IMR-90 (cell line): ENCODE results near the gene C10orf71. TPM values are rescaled to one million over a fixed set of nuclear protein-coding genes. Genes with fewer than 3 reads are reported as not detected.

ENCODE experiments used
- ATAC-seq: fragments of 200-7000 bp; cut with Tn5 transposase; 2 replicates; pipeline ENCODE4 v1.9.1; 2020; ENCODE audit warnings: low read depth, mild to moderate bottlenecking, moderate library complexity
- BruUV-seq: library from RNA; stranded (reverse); fragments of 400-500 nt; replicated peaks from 2 replicates; lab custom pipeline; 2021; lab: Mats Ljungman, UMichigan
- CTCF ChIA-PET: fragments of 300-600 bp; formaldehyde crosslinking; extraction: SDS; loops from one replicate; lab custom pipeline; 2021; ENCODE audit warnings: antibody characterized with exemption; lab: Yijun Ruan, JAX
- POLR2A ChIA-PET: fragments of 300-600 bp; sonication (Branson Sonifier 250); formaldehyde crosslinking; loops from one replicate; lab custom pipeline; 2022; ENCODE audit warnings: antibody characterized with exemption; ENCODE audit not compliant: unreplicated experiment; lab: Charles Lee
- DNase-seq: peaks from one replicate; pipeline ENCODE4 v3.0.0; 2013
- H2AFZ ChIP-seq: replicated peaks from 2 replicates; pipeline ENCODE3; 2013; ENCODE audit warnings: low read length, mild to moderate bottlenecking; ENCODE audit not compliant: poor library complexity
- H2AK5ac ChIP-seq: 2 replicates; pipeline ENCODE4 v1.6.1; 2013; ENCODE audit warnings: low read depth, low read length, inconsistent platforms
- H2AK9ac ChIP-seq: replicated peaks from 2 replicates; pipeline ENCODE3; 2013; ENCODE audit warnings: mild to moderate bottlenecking, low read depth, low read length, moderate library complexity; ENCODE audit not compliant: poor library complexity
- H2BK120ac ChIP-seq: 2 replicates; pipeline ENCODE4 v1.6.1; 2013; ENCODE audit warnings: low read depth, low read length, inconsistent platforms
- H2BK15ac ChIP-seq: 3 replicates; pipeline ENCODE4 v1.6.1; 2013; ENCODE audit warnings: low read depth, low read length, inconsistent platforms
- H2BK20ac ChIP-seq: 2 replicates; pipeline ENCODE4 v1.6.1; 2013; ENCODE audit warnings: low read depth, mild to moderate bottlenecking, inconsistent platforms, low read length, moderate library complexity
- H2BK5ac ChIP-seq: 2 replicates; pipeline ENCODE4 v1.6.1; 2013; ENCODE audit warnings: mild to moderate bottlenecking, low read depth, low read length, inconsistent platforms; ENCODE audit not compliant: poor library complexity, severe bottlenecking
- H3K14ac ChIP-seq: replicated peaks from 2 replicates; pipeline ENCODE4 v1.6.1; 2013; ENCODE audit warnings: low read depth, low read length, inconsistent platforms
- H3K18ac ChIP-seq: 2 replicates; pipeline ENCODE4 v1.6.1; 2013; ENCODE audit warnings: low read depth, low read length, control low read depth
- H3K23ac ChIP-seq: 2 replicates; pipeline ENCODE4 v1.6.1; 2013; ENCODE audit warnings: low read depth, low read length, inconsistent platforms
- H3K27ac ChIP-seq: 2 replicates; pipeline ENCODE4 v1.5.1; 2013; ENCODE audit warnings: mild to moderate bottlenecking, control low read depth, low read length; ENCODE audit not compliant: insufficient read depth
- H3K27me3 ChIP-seq: 2 replicates; pipeline ENCODE4 v1.6.1; 2013; ENCODE audit warnings: low read length; ENCODE audit not compliant: control insufficient read depth, insufficient read depth
- H3K36me3 ChIP-seq: 2 replicates; pipeline ENCODE4 v1.6.1; 2013; ENCODE audit warnings: low read length, mixed read lengths; ENCODE audit not compliant: control insufficient read depth, insufficient read depth
- H3K4ac ChIP-seq: 2 replicates; pipeline ENCODE4 v1.6.1; 2013; ENCODE audit warnings: low read depth, low read length, inconsistent platforms
- H3K4me1 ChIP-seq: 2 replicates; pipeline ENCODE4 v1.6.1; 2013; ENCODE audit warnings: low read length, mixed read lengths; ENCODE audit not compliant: control insufficient read depth, insufficient read depth
- H3K4me2 ChIP-seq: 2 replicates; pipeline ENCODE4 v1.6.1; 2013; ENCODE audit warnings: low read depth, mild to moderate bottlenecking, control low read depth, low read length, moderate library complexity
- H3K4me3 ChIP-seq: 2 replicates; pipeline ENCODE4 v1.5.1; 2013; ENCODE audit warnings: low read depth, mild to moderate bottlenecking, control low read depth, low read length, moderate library complexity; ENCODE audit not compliant: insufficient read depth
- H3K56ac ChIP-seq: 2 replicates; pipeline ENCODE4 v1.6.1; 2013; ENCODE audit warnings: low read length, inconsistent platforms; ENCODE audit not compliant: insufficient read depth; ENCODE audit errors: extremely low read depth
- H3K79me1 ChIP-seq, 2 experiments: 2 replicates each; pipeline ENCODE4 v1.6.1; 2013; ENCODE audit warnings: low read length in 2 of 2, inconsistent platforms in 1 of 2, low read depth in 1 of 2
- H3K9ac ChIP-seq: 2 replicates; pipeline ENCODE4 v1.6.1; 2013; ENCODE audit warnings: low read depth, low read length, control low read depth
- H3K9me1 ChIP-seq: 2 replicates; pipeline ENCODE4 v1.6.1; 2013; ENCODE audit warnings: low read length, inconsistent platforms; ENCODE audit not compliant: insufficient read depth
- H3K9me3 ChIP-seq: 2 replicates; pipeline ENCODE4 v1.6.1; 2013; ENCODE audit warnings: low read length; ENCODE audit not compliant: control insufficient read depth, insufficient read depth
- H4K20me1 ChIP-seq: 2 replicates; pipeline ENCODE4 v1.6.1; 2013; ENCODE audit warnings: low read length, inconsistent platforms; ENCODE audit not compliant: insufficient read depth
- H4K5ac ChIP-seq: 2 replicates; pipeline ENCODE4 v1.6.1; 2013; ENCODE audit warnings: mild to moderate bottlenecking, low read depth, low read length, control low read depth
- H4K8ac ChIP-seq, 2 experiments: 2 replicates each; pipeline ENCODE4 v1.6.1; 2013; ENCODE audit warnings: low read depth in 2 of 2, low read length in 2 of 2, control low read depth in 1 of 2, inconsistent platforms in 1 of 2
- H4K91ac ChIP-seq: 2 replicates; pipeline ENCODE4 v1.6.1; 2013; ENCODE audit warnings: low read depth, low read length, inconsistent platforms; ENCODE audit not compliant: insufficient read depth
- BHLHE40 ChIP-seq: fragments of 150-350 bp; IDR thresholded peaks from 2 replicates; pipeline ENCODE4 v1.6.1; 2016; ENCODE audit warnings: mild to moderate bottlenecking, low read depth, low read length
- CEBPB ChIP-seq: IDR thresholded peaks from 2 replicates; pipeline ENCODE4 v1.6.1; 2012; ENCODE audit warnings: low read depth, low read length, improper control_type of control experiment
- CHD1 ChIP-seq: IDR thresholded peaks from 2 replicates; pipeline ENCODE4 v1.6.1; 2012; ENCODE audit warnings: low read depth, low read length, improper control_type of control experiment
- CTCF ChIP-seq: conservative IDR thresholded peaks from 2 replicates; pipeline ENCODE4 v1.5.1; 2012; ENCODE audit warnings: mild to moderate bottlenecking, low read depth, low read length, improper control_type of control experiment
- FOS ChIP-seq: fragments of 150-350 bp; IDR thresholded peaks from 2 replicates; pipeline ENCODE4 v1.6.1; 2016; ENCODE audit warnings: low read depth, low read length
- MAFK ChIP-seq: IDR thresholded peaks from 2 replicates; pipeline ENCODE4 v1.6.1; 2012; ENCODE audit warnings: low read depth, low read length, improper control_type of control experiment
- MAZ ChIP-seq: IDR thresholded peaks from 2 replicates; pipeline ENCODE4 v1.6.1; 2012; ENCODE audit warnings: low read depth, mild to moderate bottlenecking, low read length, improper control_type of control experiment, moderate library complexity, borderline replicate concordance
- MXI1 ChIP-seq: IDR thresholded peaks from 2 replicates; pipeline ENCODE4 v1.6.1; 2012; ENCODE audit warnings: low read depth, mild to moderate bottlenecking, low read length, moderate library complexity, borderline replicate concordance
- NFE2L2 ChIP-seq: fragments of 150-350 bp; IDR thresholded peaks from 2 replicates; pipeline ENCODE4 v1.6.1; 2016; ENCODE audit warnings: low read depth, mild to moderate bottlenecking, low read length
- POLR2A ChIP-seq: IDR thresholded peaks from 2 replicates; pipeline ENCODE4 v1.6.1; 2012; ENCODE audit warnings: mild to moderate bottlenecking, low read depth, low read length
- RAD21 ChIP-seq: IDR thresholded peaks from 2 replicates; pipeline ENCODE4 v1.6.1; 2012; ENCODE audit warnings: low read length, improper control_type of control experiment
- RCOR1 ChIP-seq: IDR thresholded peaks from 2 replicates; pipeline ENCODE4 v1.6.1; 2012; ENCODE audit warnings: mild to moderate bottlenecking, low read length, improper control_type of control experiment; ENCODE audit not compliant: insufficient replicate concordance
- RFX5 ChIP-seq: IDR thresholded peaks from 2 replicates; pipeline ENCODE4 v1.8.0; 2012; ENCODE audit warnings: low read depth, mild to moderate bottlenecking, low read length, moderate library complexity
- SMC3 ChIP-seq: fragments of 150-350 bp; IDR thresholded peaks from 2 replicates; pipeline ENCODE4 v1.6.1; 2016; ENCODE audit warnings: low read depth, mild to moderate bottlenecking, antibody characterized with exemption, low read length, moderate library complexity
- USF2 ChIP-seq: fragments of 150-350 bp; IDR thresholded peaks from 2 replicates; pipeline ENCODE4 v1.6.1; 2017; ENCODE audit warnings: mild to moderate bottlenecking, antibody characterized with exemption, low read length, low read depth
- WGBS, 2 experiments: methylation state at CpG; one replicate each; pipeline versions ENCODE4 v1.1.5 to v1.1.7; 2013; ENCODE audit warnings: missing lambda C conversion rate in 2 of 2; ENCODE audit not compliant: insufficient read length in 1 of 2; ENCODE audit errors: extremely low coverage in 2 of 2; 5-methylcytosine and 5-hydroxymethylcytosine counted together
- dilution Hi-C: fragments of 300-500 bp; cut with HindIII; formaldehyde crosslinking; loops from one replicate; pipeline ENCODE4 v1.14.3; 2018; ENCODE audit warnings: low sequenced_read_pairs; ENCODE audit not compliant: unreplicated experiment
- in situ Hi-C: fragments of 300-500 bp; cut with MboI; formaldehyde crosslinking; loops from 3 replicates; pipeline ENCODE4 v1.14.3; 2019; ENCODE audit warnings: low sequenced_read_pairs, inconsistent platforms, mixed read lengths
- intact Hi-C: fragments of 100-400 bp; cut with micrococcal nuclease; formaldehyde crosslinking; loops from 2 replicates; pipeline ENCODE4 v1.10.0; 2022
- polyA plus RNA-seq, 3 experiments: library from polyadenylated mRNA; depleted of rRNA; stranded (reverse); fragments of >200 nt; gene quantifications; 2 replicates each; pipeline ENCODE4 v1.2.3, GENCODE V29; 2012; ENCODE audit warnings: low replicate concordance in 1 of 3
- total RNA-seq: library from RNA; depleted of rRNA; stranded (reverse); fragments of >200 nt; gene quantifications from 2 replicates; pipeline ENCODE4 v1.2.3, GENCODE V29; 2012
- TF ChIP-seq, protein P1 (sequence below): fragments of 150-350 bp; IDR thresholded peaks from 2 replicates; pipeline ENCODE4 v1.6.1; 2016; ENCODE audit warnings: low read depth, mild to moderate bottlenecking, low read length, moderate library complexity, borderline replicate concordance

The C10orf71 gene
- total and polyA plus RNA-seq, 2 of the 4 experiments (the other 2 are of a cell fraction), result not detected

- H3K4me2 ChIP-seq, result no peak overlapping the region
- no peak overlapping the region for H2BK5ac ChIP-seq
- ATAC-seq, result no peak
- BruUV-seq, result no TSS peak
- H3K79me1 ChIP-seq, result no peaks in the 10 kb centered on the region
- in situ Hi-C loops, result no loop called here
- H3K9me3 ChIP-seq, result no peaks in the 10 kb centered on the region
- intact Hi-C loops, result no loop called here
- H2BK120ac ChIP-seq, result no peak overlapping the region
- no peaks in the 10 kb centered on the region for H3K9me1 ChIP-seq
- no peak for DNase-seq
- ChIA-PET CTCF (no interaction called here), POLR2A (no interaction called here)
- H4K91ac ChIP-seq, result no peak overlapping the region
- no peak overlapping the region for H2BK15ac ChIP-seq
- H2AK5ac ChIP-seq, result no peak overlapping the region
- H3K23ac ChIP-seq, result no peak overlapping the region
- H3K56ac ChIP-seq, result no peak overlapping the region
- H3K36me3 ChIP-seq, result no peaks in the 10 kb centered on the region
- no peak overlapping the region for H3K4ac ChIP-seq
- H3K18ac ChIP-seq, result no peak overlapping the region
- H2AFZ ChIP-seq, result no peak overlapping the region
- no peak overlapping the region for H3K27ac ChIP-seq
- no peak overlapping the region for H2BK20ac ChIP-seq
- no peaks in the 10 kb centered on the region for H3K4me1 ChIP-seq
- H4K8ac ChIP-seq, result no peak overlapping the region
- H3K14ac ChIP-seq, result no peak overlapping the region
- dilution Hi-C loops, result no loop called here
- no peak for TF ChIP-seq MXI1
- no peak for TF ChIP-seq CEBPB
- TF ChIP-seq MAFK, result no peak
- no peak for TF ChIP-seq MAZ
- no peak for TF ChIP-seq BHLHE40
- TF ChIP-seq, protein P1, sequence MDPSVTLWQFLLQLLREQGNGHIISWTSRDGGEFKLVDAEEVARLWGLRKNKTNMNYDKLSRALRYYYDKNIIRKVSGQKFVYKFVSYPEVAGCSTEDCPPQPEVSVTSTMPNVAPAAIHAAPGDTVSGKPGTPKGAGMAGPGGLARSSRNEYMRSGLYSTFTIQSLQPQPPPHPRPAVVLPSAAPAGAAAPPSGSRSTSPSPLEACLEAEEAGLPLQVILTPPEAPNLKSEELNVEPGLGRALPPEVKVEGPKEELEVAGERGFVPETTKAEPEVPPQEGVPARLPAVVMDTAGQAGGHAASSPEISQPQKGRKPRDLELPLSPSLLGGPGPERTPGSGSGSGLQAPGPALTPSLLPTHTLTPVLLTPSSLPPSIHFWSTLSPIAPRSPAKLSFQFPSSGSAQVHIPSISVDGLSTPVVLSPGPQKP, result no peak
- TF ChIP-seq SMC3, result no peak
- TF ChIP-seq CHD1, result no peak
- TF ChIP-seq USF2, result no peak
- TF ChIP-seq RFX5, result no peak
- TF ChIP-seq POLR2A, result no peak
- TF ChIP-seq RAD21, result no peak
- no peak for TF ChIP-seq NFE2L2
- no peak for TF ChIP-seq FOS
- TF ChIP-seq CTCF, result no peak
- TF ChIP-seq RCOR1, result no peak
- H3K4me3 ChIP-seq, result no peak overlapping the region
- no peak overlapping the region for H3K9ac ChIP-seq
- 67% methylated on average over 2 of the region's 9 CpGs; no CpG with 5 or more reads in 1 of the 2 experiments for WGBS, 2 experiments
- no peak overlapping the region for H4K5ac ChIP-seq
- H2AK9ac ChIP-seq, result peak overlapping the region; percentile 37
- no peaks in the 10 kb centered on the region for H4K20me1 ChIP-seq
- peaks cover 28% of the 10 kb centered on the region for H3K27me3 ChIP-seq
These were observed 11.2 kb upstream of the C10orf71 start for GRCh38 chr10:49287689-49288340.
